Measurements from ENCODE around the gene PTAR1.

DNA sequence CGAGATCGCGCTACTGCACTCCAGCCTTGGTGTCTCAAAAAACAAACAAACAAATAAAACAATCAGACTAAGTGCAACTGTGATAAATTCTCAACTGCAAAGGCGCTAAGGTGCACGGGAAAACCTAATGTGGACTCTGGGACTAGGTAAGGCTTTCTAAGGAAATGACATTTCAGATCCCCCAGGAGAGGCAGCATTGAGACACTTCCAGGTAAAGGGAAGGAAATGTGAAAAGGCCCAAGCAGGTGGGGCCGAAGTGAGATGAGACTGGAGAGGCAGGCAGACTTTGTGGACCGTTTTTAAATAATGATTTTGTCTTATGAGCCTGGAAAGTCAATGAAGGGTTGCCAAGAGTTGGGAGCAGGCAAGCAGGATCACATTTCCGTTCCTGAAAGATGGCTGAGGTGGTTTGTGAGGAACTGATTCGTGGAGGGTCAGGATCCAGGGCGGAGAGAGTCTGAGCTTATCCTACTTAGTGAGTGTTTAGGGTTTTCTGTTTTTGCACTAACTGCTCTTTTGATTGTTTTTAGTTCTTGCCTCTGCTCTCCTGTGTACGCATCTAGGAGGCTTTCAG is 85.6 kb downstream of the PTAR1 start:
- TF ChIP-seq, protein P1, sequence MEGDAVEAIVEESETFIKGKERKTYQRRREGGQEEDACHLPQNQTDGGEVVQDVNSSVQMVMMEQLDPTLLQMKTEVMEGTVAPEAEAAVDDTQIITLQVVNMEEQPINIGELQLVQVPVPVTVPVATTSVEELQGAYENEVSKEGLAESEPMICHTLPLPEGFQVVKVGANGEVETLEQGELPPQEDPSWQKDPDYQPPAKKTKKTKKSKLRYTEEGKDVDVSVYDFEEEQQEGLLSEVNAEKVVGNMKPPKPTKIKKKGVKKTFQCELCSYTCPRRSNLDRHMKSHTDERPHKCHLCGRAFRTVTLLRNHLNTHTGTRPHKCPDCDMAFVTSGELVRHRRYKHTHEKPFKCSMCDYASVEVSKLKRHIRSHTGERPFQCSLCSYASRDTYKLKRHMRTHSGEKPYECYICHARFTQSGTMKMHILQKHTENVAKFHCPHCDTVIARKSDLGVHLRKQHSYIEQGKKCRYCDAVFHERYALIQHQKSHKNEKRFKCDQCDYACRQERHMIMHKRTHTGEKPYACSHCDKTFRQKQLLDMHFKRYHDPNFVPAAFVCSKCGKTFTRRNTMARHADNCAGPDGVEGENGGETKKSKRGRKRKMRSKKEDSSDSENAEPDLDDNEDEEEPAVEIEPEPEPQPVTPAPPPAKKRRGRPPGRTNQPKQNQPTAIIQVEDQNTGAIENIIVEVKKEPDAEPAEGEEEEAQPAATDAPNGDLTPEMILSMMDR (IDR thresholded peaks at IDR 0.05), result no peak
- no peak for TF ChIP-seq POLR2A (IDR thresholded peaks at IDR 0.05)
- no peak for TF ChIP-seq POLR2AphosphoS5 (IDR thresholded peaks at IDR 0.05)
- no peak for TF ChIP-seq EP300 (IDR thresholded peaks at IDR 0.05)

Data from upper lobe of left lung (tissue), 4 donors.